ENCODE results near the gene PACSIN3. TPM values are rescaled to one million over a fixed set of nuclear protein-coding genes. Genes with fewer than 3 reads are reported as not detected.

PACSIN3 gene
- total RNA-seq, 1 experiment from 2014 or later: 67.0 TPM

- no TSS peak for BruUV-seq (replicated peaks)
- H3K36me3 Mint-ChIP-seq (ENCODE audit: insufficient read depth, unreplicated experiment): peaks cover 97% of the 10 kb centered on the region
- no peak overlapping the region for H3K27ac Mint-ChIP-seq (ENCODE audit: low read depth, unreplicated experiment)
- no peak for DNase-seq (ENCODE audit: unreplicated experiment)
- H3K4me1 Mint-ChIP-seq (ENCODE audit: insufficient read depth, unreplicated experiment): peaks cover 20% of the 10 kb centered on the region
- no peaks in the 10 kb centered on the region for H3K27me3 Mint-ChIP-seq (ENCODE audit: insufficient read depth, unreplicated experiment)
- CTCF ChIA-PET: interaction anchor here (4.6 kb wide), 1 partner anchor 44 kb away, joined by 34 read pairs; the partner anchor contains the start of gene ARFGAP2
- no peaks in the 10 kb centered on the region for H3K9me3 Mint-ChIP-seq (ENCODE audit: unreplicated experiment)
- no peak overlapping the region for H3K4me3 Mint-ChIP-seq (ENCODE audit: unreplicated experiment)
- no peak for TF ChIP-seq CTCF (IDR thresholded peaks at IDR 0.05; ENCODE audit: unreplicated experiment)
- POLR2A ChIA-PET: interaction anchor here (0.6 to 1.3 kb wide), 4 partner anchors 8 to 215 kb away, joined by 3 to 5 read pairs (median 4); no protein-coding TSS in a partner anchor
- intact Hi-C loops (cut with micrococcal nuclease): no loop called here
Observed at GRCh38 chr11:47222696-47223095, 36.5 kb upstream of the PACSIN3 start.

GRCh38 chr11:47220401-47220821 lies 34.2 kb upstream of the PACSIN3 start:
- H3K36me3 Mint-ChIP-seq (ENCODE audit: insufficient read depth, unreplicated experiment): peaks cover 92% of the 10 kb centered on the region
- POLR2A ChIA-PET: interaction anchor here (0.7 to 7.9 kb wide), 10 partner anchors 10 to 413 kb away, joined by 3 to 72 read pairs (median 5); partner anchors contain the start of genes ACP2 and ARFGAP2

GRCh38 chr11:47216121-47216798 lies 30.0 kb upstream of the PACSIN3 start:
- H3K9me3 Mint-ChIP-seq (ENCODE audit: unreplicated experiment): no peaks in the 10 kb centered on the region
- POLR2A ChIA-PET: interaction anchor here (0.5 to 7.9 kb wide), 15 partner anchors 12 to 385 kb away, joined by 3 to 199 read pairs (median 16); partner anchors contain the start of genes ACP2, ARFGAP2, PACSIN3 and SLC39A13
- H3K4me1 Mint-ChIP-seq (ENCODE audit: insufficient read depth, unreplicated experiment): peaks cover 22% of the 10 kb centered on the region
- CTCF ChIA-PET: interaction anchor here (0.5 to 3.5 kb wide), 6 partner anchors 21 to 1097 kb away, joined by 3 to 55 read pairs (median 3); partner anchors contain the start of genes ARFGAP2 and PACSIN3
- no peak for TF ChIP-seq CTCF (IDR thresholded peaks at IDR 0.05; ENCODE audit: unreplicated experiment)
- no peaks in the 10 kb centered on the region for H3K27me3 Mint-ChIP-seq (ENCODE audit: insufficient read depth, unreplicated experiment)
- intact Hi-C loops (cut with micrococcal nuclease): loop anchor here (1.0 to 5.0 kb wide), 2 partner anchors 39 to 51 kb away; no protein-coding TSS in a partner anchor
- H3K36me3 Mint-ChIP-seq (ENCODE audit: insufficient read depth, unreplicated experiment): peaks cover 53% of the 10 kb centered on the region
- H3K27ac Mint-ChIP-seq (ENCODE audit: low read depth, unreplicated experiment): no peak overlapping the region
- H3K4me3 Mint-ChIP-seq (ENCODE audit: unreplicated experiment): peak overlapping the region; percentile 76
- peak; percentile 85 for DNase-seq (ENCODE audit: unreplicated experiment)
- BruUV-seq (replicated peaks): no TSS peak

More at GRCh38 chr11:47220401-47220821, 34.2 kb upstream of the PACSIN3 start:
- peak; percentile 80 for DNase-seq (ENCODE audit: unreplicated experiment)
- TF ChIP-seq CTCF (IDR thresholded peaks at IDR 0.05; ENCODE audit: unreplicated experiment): no peak
- H3K9me3 Mint-ChIP-seq (ENCODE audit: unreplicated experiment): no peaks in the 10 kb centered on the region
- H3K27ac Mint-ChIP-seq (ENCODE audit: low read depth, unreplicated experiment): peak overlapping the region; percentile 68
- peaks cover 22% of the 10 kb centered on the region for H3K4me1 Mint-ChIP-seq (ENCODE audit: insufficient read depth, unreplicated experiment)
- peak overlapping the region; percentile 0 for H3K4me3 Mint-ChIP-seq (ENCODE audit: unreplicated experiment)
- BruUV-seq (replicated peaks): no TSS peak
- no peaks in the 10 kb centered on the region for H3K27me3 Mint-ChIP-seq (ENCODE audit: insufficient read depth, unreplicated experiment)
- intact Hi-C loops (cut with micrococcal nuclease): no loop called here
- CTCF ChIA-PET: interaction anchor here (0.6 to 4.6 kb wide), 7 partner anchors 12 to 633 kb away, joined by 3 to 34 read pairs (median 3); partner anchors contain the start of genes ARFGAP2 and PACSIN3

- BruUV-seq (replicated peaks): TSS peak; percentile 65
- intact Hi-C loops (cut with micrococcal nuclease): loop anchor here (2.0 to 5.0 kb wide), 2 partner anchors 31 to 52 kb away; no protein-coding TSS in a partner anchor
- POLR2A ChIA-PET: interaction anchor here (0.7 to 7.9 kb wide), 18 partner anchors 9 to 390 kb away, joined by 3 to 199 read pairs (median 10); partner anchors contain the start of genes ACP2, ARFGAP2, CELF1 and NR1H3
- TF ChIP-seq CTCF (IDR thresholded peaks at IDR 0.05; ENCODE audit: unreplicated experiment): no peak
- CTCF ChIA-PET: interaction anchor here (0.8 to 3.5 kb wide), 8 partner anchors 12 to 159 kb away, joined by 3 to 55 read pairs (median 6); partner anchors contain the start of genes ARFGAP2 and PACSIN3
- Mint-ChIP-seq H3K4me1 (ENCODE audit: insufficient read depth, unreplicated experiment) (peaks cover 19% of the 10 kb centered on the region), H3K4me3 (ENCODE audit: unreplicated experiment) (peak overlapping the region; percentile 76), H3K27me3 (ENCODE audit: insufficient read depth, unreplicated experiment) (no peaks in the 10 kb centered on the region), H3K9me3 (ENCODE audit: unreplicated experiment) (no peaks in the 10 kb centered on the region), H3K27ac (ENCODE audit: low read depth, unreplicated experiment) (peak overlapping the region; percentile 91), H3K36me3 (ENCODE audit: insufficient read depth, unreplicated experiment) (peaks cover 45% of the 10 kb centered on the region)
- peak; percentile 73 for DNase-seq (ENCODE audit: unreplicated experiment)
Observed at GRCh38 chr11:47215366-47215910, 29.2 kb upstream of the PACSIN3 start.

All from MCF 10A (cell line).